IPS-11a (cell line): Measurements from ENCODE around the gene FCGR1A.
"Not testable (repeated sequence)": the region's sequence is repeated elsewhere in the genome, so short reads cannot be mapped to it uniquely, and the experiment has no call there.

Source experiments
- H3K4me3 ChIP-seq: one replicate; pipeline ENCODE4 v1.5.1; 2013; ENCODE audit warnings: low read depth, low read length, control low read depth

FCGR1A gene

DNA sequence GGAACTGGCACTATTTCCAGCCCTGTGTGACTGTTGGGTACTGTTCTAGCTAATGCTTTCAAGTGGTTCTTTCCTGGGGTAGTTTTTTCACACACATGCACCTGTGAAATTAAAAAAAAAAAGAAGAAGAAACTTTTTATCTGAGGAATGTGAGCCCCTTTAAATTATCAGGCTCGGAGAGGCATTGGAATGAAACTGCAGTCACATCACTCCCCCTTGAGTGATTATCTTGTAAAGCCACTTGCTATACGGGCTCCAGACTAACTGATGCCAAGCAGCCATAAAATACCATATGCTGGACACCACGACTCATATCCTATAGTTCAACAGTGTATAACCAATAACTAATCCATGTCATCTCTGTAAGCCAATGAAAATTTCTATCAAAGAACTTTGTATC lies 5.4 kb upstream of the FCGR1A start:
- not testable (repeated sequence) for H3K4me3 ChIP-seq

DNA sequence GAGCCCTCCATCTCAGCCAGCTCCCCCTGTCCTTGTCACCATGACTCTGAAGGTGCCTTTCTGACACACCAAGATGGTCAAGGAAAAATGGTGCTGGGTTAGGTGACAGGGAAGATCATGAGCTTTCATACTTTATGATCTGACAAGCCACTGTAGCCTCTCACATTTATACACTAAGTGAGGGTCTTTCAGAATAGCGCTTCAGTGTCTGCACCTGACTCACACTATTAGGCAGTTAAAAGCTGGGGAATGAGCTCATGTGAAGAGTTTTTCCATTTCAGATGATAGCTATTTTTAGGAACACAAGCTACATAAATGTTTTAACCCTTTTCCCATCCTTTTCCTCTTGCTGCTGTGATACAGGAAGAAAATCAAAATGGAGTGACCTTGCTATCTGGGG lies 4.2 kb upstream of the FCGR1A start:
- not testable (repeated sequence) for H3K4me3 ChIP-seq

DNA sequence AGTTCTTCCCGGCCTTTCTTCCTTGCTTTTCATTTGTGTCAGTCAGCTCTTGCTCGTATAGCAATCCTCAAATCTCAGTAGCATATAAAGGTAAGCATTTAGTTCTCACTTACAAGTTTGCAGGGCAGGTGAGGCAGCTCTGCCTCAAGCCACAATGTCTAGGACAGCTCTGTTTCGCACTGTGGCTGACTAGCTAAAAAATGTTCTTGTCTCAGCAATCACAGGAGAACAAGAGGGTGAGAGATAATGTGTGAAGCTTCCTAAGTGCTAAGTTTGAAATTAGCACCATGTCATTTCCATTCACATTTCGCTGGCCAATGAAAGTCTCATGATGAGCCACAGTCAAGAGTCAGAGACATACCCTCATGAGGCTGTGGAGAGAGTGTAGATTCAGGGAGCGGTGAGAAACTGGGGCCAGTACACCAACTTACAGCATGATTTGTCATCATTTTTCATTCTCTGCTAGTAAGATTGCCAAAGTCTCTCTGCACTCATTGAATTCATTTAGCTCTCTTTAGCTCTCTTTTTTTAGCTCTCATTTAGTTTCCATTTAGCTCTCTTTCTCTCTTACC lies 995 bp upstream of the FCGR1A start:
- not testable (repeated sequence) for H3K4me3 ChIP-seq

DNA sequence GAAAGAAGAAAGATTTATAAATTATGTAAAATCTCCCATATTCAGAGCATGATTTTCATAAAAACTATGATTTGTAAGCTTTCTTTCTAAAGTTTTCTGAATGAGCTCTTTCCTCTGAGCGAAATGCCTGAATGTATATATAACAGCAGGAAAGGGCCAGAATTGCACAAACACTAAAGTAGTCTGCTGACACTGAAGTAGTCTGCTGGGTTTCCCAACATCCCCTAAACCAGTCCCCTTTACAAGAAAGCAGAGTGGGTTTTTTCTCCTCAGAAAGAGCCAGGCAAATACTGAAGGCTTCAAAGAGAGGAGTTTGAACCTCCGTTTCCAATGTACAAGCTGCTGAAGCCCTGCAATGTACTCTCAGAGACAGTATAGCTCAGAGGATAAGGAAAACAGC lies 795 bp downstream of the FCGR1A start:
- not testable (repeated sequence) for H3K4me3 ChIP-seq

DNA sequence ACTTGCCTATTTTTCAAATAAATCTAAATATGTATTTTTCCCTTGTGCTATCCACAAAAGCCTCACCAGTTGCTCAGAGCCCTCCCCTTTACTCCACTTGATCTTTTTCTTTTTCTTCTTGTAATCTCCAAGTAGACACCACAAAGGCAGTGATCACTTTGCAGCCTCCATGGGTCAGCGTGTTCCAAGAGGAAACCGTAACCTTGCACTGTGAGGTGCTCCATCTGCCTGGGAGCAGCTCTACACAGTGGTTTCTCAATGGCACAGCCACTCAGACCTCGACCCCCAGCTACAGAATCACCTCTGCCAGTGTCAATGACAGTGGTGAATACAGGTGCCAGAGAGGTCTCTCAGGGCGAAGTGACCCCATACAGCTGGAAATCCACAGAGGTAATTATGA lies 1.4 kb downstream of the FCGR1A start:
- H3K4me3 ChIP-seq, result not testable (repeated sequence)

DNA sequence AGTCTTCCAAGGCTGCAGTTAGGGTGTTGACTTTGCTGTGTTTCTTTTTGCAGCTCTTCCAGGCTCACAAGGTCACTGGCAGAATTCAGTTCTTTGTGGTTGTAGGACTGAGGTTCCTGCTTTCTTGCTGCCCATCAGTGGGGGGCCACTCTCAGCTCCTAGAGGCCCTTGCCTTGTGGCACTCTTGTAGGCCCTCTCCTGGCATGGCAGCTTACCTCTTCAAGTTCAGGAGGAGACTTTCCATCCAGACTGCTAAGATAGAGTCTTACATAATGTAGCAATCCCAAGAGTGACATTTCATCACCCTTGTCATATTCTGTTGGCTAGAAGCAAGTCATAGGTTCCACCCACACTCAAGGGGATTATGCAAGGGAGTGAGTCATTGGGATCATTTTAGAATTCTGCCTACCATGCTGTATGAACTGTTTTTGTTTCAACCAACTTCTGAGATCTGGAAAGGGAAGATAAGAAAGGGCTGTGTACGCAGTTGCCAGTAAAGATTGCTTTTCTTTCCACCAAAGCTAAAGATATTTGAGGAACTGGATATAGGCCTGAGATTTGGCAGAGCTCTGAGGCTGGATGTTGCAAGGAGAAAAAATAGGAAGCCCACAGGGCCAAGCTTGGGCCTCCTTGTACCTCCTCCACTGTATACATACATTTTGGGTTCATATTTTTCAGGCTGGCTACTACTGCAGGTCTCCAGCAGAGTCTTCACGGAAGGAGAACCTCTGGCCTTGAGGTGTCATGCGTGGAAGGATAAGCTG lies 5.4 kb downstream of the FCGR1A start:
- not testable (repeated sequence) for H3K4me3 ChIP-seq

DNA sequence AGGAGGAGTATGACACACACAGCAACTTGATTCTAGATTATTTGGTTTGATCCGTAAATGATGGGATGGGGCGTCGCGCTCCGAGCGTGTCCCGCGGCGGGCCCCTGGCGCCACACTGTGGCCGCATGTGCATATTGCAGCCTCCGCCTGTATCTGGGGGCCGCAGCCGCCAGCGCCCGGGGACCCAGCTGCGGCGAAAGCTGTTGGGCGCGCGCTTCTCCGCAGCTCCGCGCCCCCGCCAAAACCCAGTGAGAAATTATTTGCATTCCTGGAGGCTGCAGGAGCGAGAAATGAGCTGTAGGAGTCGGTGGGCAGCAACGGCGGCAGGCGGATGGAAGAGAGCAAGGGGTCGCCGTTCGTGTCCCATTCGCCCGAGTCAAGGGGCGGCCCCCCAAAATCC lies 10.0 kb downstream of the FCGR1A start:
- H3K4me3 ChIP-seq, result peak overlapping the region; percentile 13

DNA sequence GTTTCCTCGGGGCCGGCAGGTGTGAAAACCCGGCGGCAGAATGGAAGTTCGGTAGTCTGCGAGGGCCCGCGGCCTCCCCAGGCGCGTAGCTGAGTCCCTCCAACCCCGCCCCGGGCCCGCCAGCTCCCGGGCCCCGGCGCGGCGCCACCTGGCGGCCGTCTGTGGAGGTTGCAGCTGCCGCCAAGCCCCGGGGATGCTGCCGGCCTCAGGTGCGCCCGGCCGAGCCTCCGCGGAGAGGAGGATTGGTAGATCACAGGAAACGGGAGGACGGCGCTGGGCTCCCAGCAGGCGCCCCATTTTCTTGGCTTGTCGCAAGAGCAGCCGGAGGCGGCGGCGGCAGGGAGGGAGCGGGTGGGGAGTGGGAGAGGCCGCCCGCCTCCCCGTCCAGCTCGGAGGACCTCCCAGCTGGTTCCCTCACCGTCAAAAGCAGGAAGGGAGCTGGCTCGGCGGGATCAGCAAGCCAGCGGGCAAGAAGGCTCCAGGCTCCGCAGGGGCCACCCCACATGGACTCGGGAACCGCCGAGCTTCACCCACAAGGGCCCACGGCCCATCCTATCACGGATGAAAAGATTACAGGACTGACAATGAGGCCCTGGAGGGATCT lies 10.5 kb downstream of the FCGR1A start:
- peak overlapping the region; percentile 30 for H3K4me3 ChIP-seq

DNA sequence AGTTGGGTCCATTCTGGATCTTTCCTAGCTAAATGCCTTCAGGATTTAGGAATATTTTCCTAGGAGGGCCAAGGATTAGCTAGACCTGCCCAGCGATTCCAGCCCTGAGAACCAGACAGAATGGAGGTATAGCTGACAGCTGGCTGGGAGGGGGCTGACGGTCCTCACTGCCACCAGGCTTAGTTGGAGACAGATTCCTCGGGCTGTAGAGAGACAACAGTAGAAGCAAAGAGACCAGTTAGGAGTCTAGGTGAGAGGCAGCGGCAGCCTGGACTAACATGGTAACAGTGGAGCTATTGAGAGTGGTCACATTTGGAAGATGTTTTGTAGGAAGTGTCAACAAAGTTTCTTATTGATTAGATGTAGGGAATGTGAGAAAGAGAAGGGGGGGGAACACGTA lies 11.4 kb downstream of the FCGR1A start:
- not testable (repeated sequence) for H3K4me3 ChIP-seq

DNA sequence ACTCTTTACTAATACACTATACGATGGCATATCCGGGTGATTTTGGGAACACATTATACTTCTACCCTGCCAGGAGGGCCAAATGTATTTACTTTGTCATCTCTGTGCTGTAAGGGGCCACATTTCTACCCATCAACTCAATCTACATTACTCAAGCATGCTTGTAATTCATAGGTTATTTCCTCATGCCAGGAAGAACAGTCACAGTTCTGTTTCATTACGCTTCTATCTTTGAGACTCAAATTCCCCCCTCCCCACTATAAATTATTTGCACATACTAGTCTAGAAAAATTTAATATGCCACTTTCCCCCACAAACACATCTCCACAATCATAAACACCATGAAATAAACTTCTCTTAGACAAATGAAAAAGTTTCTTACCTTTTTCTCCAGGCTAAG lies 19.1 kb downstream of the FCGR1A start:
- not testable (repeated sequence) for H3K4me3 ChIP-seq

DNA sequence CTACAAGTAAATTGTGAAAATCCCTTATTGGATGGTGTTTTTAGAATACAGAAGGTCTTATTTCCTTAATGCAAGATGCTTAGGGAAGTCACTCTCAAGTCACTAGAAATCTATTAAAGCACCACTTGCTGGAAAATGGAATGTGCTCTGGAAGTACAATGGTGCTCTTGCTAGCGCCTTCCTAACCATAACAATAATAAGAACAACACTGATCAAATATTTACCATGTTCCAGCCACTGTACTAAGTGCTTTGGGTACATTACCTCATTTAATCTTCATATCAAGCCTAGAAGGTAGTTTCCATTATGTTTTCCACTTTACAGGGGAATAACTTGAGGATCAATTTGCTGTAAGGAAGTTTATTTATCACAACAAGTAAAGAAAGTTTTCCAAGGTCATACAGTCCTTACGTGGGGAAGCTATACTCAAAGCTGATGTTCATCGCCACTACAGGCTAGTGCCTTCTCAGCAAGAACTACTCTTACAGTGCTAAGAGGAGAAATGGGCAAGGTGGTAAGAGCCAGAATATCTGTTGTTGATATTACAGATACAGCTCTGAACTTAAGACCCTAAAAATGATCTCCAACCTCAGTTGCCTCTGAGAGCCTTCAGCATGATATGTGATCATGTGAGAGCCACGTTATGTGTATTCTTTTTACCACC lies 22.1 kb downstream of the FCGR1A start:
- H3K4me3 ChIP-seq, result not testable (repeated sequence)

DNA sequence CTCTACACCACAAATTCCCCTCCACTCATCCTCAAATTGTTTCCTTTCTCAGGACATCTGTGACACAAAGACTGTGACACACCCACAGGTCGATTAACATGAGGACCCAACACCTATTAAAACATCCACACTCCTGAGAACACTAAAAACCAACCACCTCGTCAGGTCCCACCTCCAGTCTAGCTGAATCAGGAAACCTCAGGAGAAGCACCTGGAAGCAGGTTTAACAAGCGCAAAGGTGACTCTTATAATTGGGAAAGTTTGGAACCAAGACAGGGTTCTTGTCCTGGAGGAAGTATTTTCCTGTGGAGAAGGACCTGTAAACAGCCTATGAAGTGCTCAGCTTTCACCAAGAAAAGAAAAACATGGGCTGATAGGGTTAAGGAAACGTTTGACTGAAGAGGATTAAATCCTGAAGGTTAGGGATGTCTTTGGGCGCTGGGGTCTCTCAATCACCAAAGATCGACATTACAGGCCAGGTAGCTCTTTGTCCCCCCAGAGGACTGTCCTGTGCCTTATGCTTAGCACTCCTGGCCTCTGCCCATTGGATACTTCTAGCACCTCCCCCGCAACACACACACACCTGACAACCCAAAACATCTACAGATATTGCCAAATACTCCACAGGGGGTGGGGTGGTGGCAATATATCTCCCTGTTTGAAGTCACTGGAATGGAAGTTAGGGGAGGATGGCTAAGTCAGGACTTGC lies 28.4 kb downstream of the FCGR1A start:
- H3K4me3 ChIP-seq, result not testable (repeated sequence)

DNA sequence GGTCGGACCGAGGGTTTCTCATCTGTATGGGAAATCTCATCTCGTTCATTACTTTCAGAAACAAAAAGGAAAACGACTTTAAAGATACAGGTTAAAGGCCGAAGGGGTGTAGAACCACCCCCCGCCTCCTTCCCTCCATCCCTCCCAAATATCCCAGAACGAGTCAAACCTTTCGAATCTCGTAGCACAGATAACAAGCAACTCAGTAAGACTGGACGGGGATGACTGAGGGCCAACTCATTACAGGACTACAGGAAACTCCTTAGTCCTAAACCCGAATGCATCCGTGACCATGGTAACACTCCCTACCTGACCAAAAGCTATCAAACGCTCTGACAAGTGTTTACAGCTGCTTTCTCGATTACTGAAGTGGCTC lies 29.0 kb downstream of the FCGR1A start:
- H3K4me3 ChIP-seq, result peak overlapping the region; percentile 30

DNA sequence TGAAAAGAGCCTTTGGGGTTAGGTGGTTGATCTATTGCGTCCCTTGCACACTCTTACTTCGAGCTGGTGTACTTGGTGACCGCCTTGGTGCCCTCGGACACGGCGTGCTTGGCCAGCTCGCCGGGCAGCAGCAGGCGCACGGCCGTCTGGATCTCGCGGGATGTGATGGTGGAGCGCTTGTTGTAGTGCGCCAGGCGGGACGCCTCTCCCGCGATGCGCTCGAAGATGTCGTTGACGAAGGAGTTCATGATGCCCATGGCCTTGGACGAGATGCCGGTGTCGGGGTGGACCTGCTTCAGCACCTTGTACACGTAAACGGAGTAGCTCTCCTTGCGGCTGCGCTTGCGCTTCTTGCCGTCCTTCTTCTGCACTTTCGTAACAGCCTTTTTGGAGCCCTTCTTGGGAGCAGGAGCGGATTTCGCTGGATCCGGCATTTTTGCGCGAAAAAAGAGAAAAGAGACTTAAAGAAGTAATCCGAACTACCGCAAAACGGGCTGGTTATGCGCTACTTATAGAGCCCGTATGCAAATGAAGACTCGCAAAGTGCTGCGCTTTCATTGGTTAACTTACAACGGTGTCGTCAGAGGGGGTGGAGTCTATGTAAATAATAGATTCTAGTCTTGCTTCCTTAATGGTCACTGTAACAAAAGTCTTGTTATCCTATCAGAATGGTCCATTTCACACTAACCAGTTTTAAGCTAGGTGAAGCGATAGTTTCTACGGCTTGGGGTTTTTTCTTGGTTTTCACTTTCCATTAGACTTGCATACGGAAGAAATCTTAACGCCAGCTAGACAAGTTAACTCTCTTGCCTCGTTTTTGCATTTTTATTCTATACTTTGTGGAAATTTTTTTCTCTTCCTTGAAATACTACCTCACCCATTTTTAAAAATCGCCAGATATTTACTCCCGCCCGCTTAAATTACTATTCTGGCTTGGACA lies 29.7 kb downstream of the FCGR1A start:
- not testable (repeated sequence) for H3K4me3 ChIP-seq

DNA sequence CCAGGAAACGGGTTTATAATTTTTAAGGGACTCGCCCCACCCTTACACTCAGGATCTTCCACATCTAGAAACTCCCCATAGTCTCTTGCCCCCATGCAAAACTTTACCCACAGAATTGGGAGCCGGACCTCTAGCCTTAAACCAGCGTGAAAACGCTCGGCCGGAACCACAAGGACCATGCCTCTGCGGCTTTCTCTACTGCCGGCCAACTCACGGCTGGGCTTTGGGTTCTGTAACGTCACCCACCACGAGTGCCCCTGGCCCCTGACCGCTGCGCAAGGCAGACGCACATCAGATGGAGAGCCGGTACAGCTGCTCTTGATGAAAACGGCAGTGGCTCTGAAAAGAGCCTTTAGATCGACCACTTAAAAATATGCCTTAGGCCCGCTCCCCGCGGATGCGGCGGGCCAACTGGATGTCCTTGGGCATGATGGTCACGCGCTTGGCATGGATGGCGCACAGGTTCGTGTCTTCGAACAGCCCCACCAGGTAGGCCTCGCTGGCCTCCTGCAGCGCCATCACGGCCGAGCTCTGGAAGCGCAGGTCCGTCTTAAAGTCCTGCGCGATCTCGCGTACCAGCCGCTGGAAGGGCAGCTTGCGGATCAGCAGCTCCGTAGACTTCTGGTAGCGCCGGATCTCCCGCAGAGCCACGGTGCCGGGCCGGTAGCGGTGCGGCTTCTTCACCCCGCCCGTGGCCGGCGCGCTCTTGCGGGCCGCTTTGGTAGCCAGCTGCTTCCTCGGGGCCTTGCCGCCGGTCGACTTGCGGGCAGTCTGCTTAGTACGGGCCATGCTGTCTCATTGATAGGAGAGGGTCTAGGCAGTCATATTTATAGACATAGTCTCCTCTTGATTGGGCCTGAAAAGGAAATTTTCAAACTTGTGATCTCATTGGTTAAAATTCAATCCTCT lies 30.7 kb downstream of the FCGR1A start:
- peak overlapping the region; percentile 43 for H3K4me3 ChIP-seq

DNA sequence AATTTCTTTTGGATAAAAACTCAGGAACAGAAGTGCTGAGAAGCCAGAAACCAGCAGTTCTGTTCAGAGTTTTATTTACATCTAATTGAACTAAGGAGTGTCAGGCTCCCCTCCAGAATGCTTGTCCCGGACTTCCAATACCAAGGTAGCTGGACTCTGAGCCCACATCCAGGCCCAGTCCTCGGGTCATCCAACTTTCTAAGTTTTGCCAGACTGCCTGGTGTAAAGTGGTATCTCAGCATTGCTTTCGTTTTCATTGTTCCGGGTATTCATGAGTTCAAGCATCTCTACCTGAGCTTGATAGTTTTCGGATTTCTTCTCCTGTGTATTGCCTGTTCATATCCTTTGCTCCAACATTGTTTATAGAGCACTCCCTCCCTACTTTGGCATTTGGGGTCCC lies 37.9 kb downstream of the FCGR1A start:
- H3K4me3 ChIP-seq, result not testable (repeated sequence)

DNA sequence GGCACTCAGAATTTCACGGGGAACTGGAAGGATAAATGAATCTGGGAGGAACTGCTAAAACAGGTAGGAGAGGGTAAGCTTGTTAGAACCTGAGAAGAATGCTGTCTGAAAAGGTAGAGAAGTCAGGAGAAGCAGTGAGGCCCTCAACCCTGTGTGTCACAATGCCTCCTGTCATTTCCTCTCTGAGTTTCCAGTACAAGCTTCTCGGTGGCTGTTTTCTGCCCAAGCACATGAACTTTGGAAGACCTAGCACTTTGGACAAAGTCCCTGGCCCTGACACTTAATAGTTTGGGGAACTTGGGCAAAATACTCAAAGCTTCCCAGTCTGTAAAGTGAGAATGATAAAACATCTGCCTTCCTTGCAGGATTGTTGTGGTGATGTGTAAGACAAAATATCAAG lies 44.1 kb downstream of the FCGR1A start:
- H3K4me3 ChIP-seq, result not testable (repeated sequence)

DNA sequence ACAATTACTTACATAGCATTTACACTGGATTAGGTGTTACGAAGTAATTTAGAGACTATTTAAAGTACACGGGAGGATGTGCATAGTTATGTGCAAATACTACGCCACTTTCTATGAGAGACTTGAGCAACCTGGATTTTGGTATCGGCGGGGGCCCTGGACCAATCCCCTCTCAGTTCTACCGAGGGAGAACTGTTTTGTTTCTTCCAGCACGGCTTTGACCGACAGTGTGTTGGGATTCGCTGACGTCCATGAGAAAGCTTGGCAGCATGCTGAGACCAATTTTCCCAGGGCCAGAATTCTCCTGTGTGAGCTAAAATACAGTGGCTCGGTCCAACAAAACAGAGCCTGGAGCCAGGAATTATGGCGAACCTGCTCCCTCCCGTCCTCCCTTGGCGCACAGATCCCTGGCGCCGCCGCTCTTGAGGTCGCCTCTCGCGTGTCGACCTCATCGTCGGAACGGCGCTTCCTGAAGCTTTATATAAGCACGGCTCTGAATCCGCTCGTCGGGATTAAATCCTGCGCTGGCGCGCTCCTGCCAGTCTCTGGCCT lies 49.3 kb downstream of the FCGR1A start:
- not testable (repeated sequence) for H3K4me3 ChIP-seq
